H9 (cell line): ENCODE measurements around the gene ARHGAP22. TPM values are rescaled to one million over a fixed set of nuclear protein-coding genes. Genes with fewer than 3 reads are reported as not detected.

Experiments used
- DNase-seq: peaks from one replicate; pipeline ENCODE4 v3.0.0-alpha.2; 2017
- H2AFZ ChIP-seq: one replicate; pipeline ENCODE4 v1.6.1; 2013; ENCODE audit warnings: mild to moderate bottlenecking, low read length, control low read depth, moderate library complexity
- H2AK5ac ChIP-seq: 2 replicates; pipeline ENCODE4 v1.6.1; 2013; ENCODE audit warnings: low read length, control low read depth, mixed read lengths; ENCODE audit not compliant: insufficient read length
- H2BK120ac ChIP-seq: one replicate; pipeline ENCODE4 v1.6.1; 2013; ENCODE audit warnings: low read depth, mild to moderate bottlenecking, low read length, control low read depth, inconsistent platforms; ENCODE audit not compliant: poor library complexity, severe bottlenecking
- H2BK12ac ChIP-seq: 2 replicates; pipeline ENCODE4 v1.6.1; 2013; ENCODE audit warnings: low read length, control low read depth, mixed read lengths, low read depth; ENCODE audit not compliant: insufficient read length
- H2BK15ac ChIP-seq: 2 replicates; pipeline ENCODE4 v1.6.1; 2013; ENCODE audit warnings: low read depth, low read length, control low read depth
- H2BK20ac ChIP-seq: one replicate; pipeline ENCODE4 v1.6.1; 2013; ENCODE audit warnings: low read depth, mild to moderate bottlenecking, low read length, control low read depth, inconsistent platforms; ENCODE audit not compliant: poor library complexity, severe bottlenecking
- H2BK5ac ChIP-seq: 2 replicates; pipeline ENCODE4 v1.6.1; 2013; ENCODE audit warnings: low read length, control low read depth, mixed read lengths; ENCODE audit not compliant: insufficient read length
- H3K14ac ChIP-seq: 2 replicates; pipeline ENCODE4 v1.6.1; 2013; ENCODE audit warnings: low read length, control low read depth; ENCODE audit not compliant: insufficient read depth
- H3K18ac ChIP-seq: 2 replicates; pipeline ENCODE4 v1.6.1; 2013; ENCODE audit warnings: low read depth, mild to moderate bottlenecking, mixed read lengths, low read length, control low read depth; ENCODE audit not compliant: insufficient read length
- H3K23ac ChIP-seq: 2 replicates; pipeline ENCODE4 v1.6.1; 2013; ENCODE audit warnings: low read length, control low read depth, mixed read lengths, low read depth; ENCODE audit not compliant: insufficient read length
- H3K23me2 ChIP-seq: 2 replicates; pipeline ENCODE4 v1.6.1; 2013; ENCODE audit warnings: low read depth, mild to moderate bottlenecking, mixed read lengths, low read length, control low read depth; ENCODE audit not compliant: insufficient read length, poor library complexity, severe bottlenecking
- H3K27ac ChIP-seq: 2 replicates; pipeline ENCODE4 v1.5.1; 2013; ENCODE audit warnings: low read length, control low read depth, mixed read lengths, low read depth; ENCODE audit not compliant: insufficient read length
- H3K27me3 ChIP-seq: 2 replicates; pipeline ENCODE4 v1.6.1; 2013; ENCODE audit warnings: low read length, control low read depth, inconsistent platforms; ENCODE audit not compliant: insufficient read depth
- H3K4ac ChIP-seq: 2 replicates; pipeline ENCODE4 v1.6.1; 2013; ENCODE audit warnings: low read depth, mild to moderate bottlenecking, control low read depth, inconsistent platforms, low read length, moderate library complexity
- H3K4me1 ChIP-seq: 2 replicates; pipeline ENCODE4 v1.6.1; 2013; ENCODE audit warnings: low read length, control low read depth, inconsistent platforms; ENCODE audit not compliant: insufficient read depth
- H3K4me2 ChIP-seq: 2 replicates; pipeline ENCODE4 v1.6.1; 2013; ENCODE audit warnings: low read length, control low read depth, mixed read lengths; ENCODE audit not compliant: insufficient read length, insufficient read depth
- H3K56ac ChIP-seq: 2 replicates; pipeline ENCODE4 v1.6.1; 2013; ENCODE audit warnings: low read depth, mild to moderate bottlenecking, mixed read lengths, low read length, control low read depth; ENCODE audit not compliant: insufficient read length
- H3K79me1 ChIP-seq: 2 replicates; pipeline ENCODE4 v1.6.1; 2013; ENCODE audit warnings: low read depth, mild to moderate bottlenecking, moderate library complexity, low read length, control low read depth, inconsistent platforms; ENCODE audit not compliant: insufficient read depth, poor library complexity, severe bottlenecking
- H3K79me2 ChIP-seq: 2 replicates; pipeline ENCODE4 v1.6.1; 2013; ENCODE audit warnings: low read length, control low read depth, inconsistent platforms; ENCODE audit not compliant: insufficient read depth
- H3K9ac ChIP-seq: 2 replicates; pipeline ENCODE4 v1.6.1; 2013; ENCODE audit warnings: low read length, control low read depth, mixed read lengths; ENCODE audit not compliant: insufficient read length; ENCODE audit errors: extremely low read depth
- H3K9me3 ChIP-seq: one replicate; pipeline ENCODE4 v1.6.1; 2013; ENCODE audit warnings: low read depth, low read length, inconsistent platforms; ENCODE audit not compliant: control insufficient read depth
- H3T11ph ChIP-seq: one replicate; pipeline ENCODE4 v1.6.1; 2013; ENCODE audit warnings: mild to moderate bottlenecking, low read length, control low read depth, inconsistent platforms
- H4K20me1 ChIP-seq: one replicate; pipeline ENCODE4 v1.6.1; 2013; ENCODE audit not compliant: control insufficient read depth, insufficient read length, insufficient read depth
- H4K5ac ChIP-seq: 2 replicates; pipeline ENCODE4 v1.6.1; 2013; ENCODE audit warnings: low read depth, mild to moderate bottlenecking, mixed read lengths, low read length, control low read depth; ENCODE audit not compliant: insufficient read length
- H4K8ac ChIP-seq: replicated peaks from 2 replicates; pipeline ENCODE4 v1.6.1; 2013; ENCODE audit warnings: low read length, control low read depth, mixed read lengths, low read depth; ENCODE audit not compliant: insufficient read length
- H4K91ac ChIP-seq: 2 replicates; pipeline ENCODE4 v1.6.1; 2013; ENCODE audit warnings: low read depth, mild to moderate bottlenecking, moderate library complexity, mixed read lengths, low read length, control low read depth; ENCODE audit not compliant: insufficient read length
- H3K27ac Mint-ChIP-seq, 3 experiments: 2 replicates in 2 of 3; 3 replicates in 1 of 3; pipeline ENCODE4 v1.8.0; 2020 to 2021; ENCODE audit warnings: mixed read lengths in 3 of 3, mild to moderate bottlenecking in 1 of 3, moderate library complexity in 1 of 3
- H3K27me3 Mint-ChIP-seq: 2 replicates; pipeline ENCODE4 v1.8.0; 2021; ENCODE audit warnings: low read depth, mild to moderate bottlenecking, moderate library complexity, mixed read lengths
- H3K36me3 Mint-ChIP-seq, 3 experiments: 2 replicates in 2 of 3; 3 replicates in 1 of 3; pipeline ENCODE4 v1.8.0; 2020 to 2021; ENCODE audit warnings: low read depth in 3 of 3, mixed read lengths in 3 of 3; ENCODE audit not compliant: insufficient read depth in 1 of 3
- H3K4me1 Mint-ChIP-seq, 2 experiments: 2 replicates each; pipeline ENCODE4 v1.8.0; 2020; ENCODE audit warnings: mixed read lengths in 2 of 2
- H3K4me3 Mint-ChIP-seq, 2 experiments: 2 replicates in 1 of 2; 3 replicates in 1 of 2; pipeline ENCODE4 v1.8.0; 2020 to 2021; ENCODE audit warnings: mild to moderate bottlenecking in 2 of 2, mixed read lengths in 2 of 2, moderate library complexity in 1 of 2
- H3K9me3 Mint-ChIP-seq, 2 experiments: 2 replicates in 1 of 2; 3 replicates in 1 of 2; pipeline ENCODE4 v1.8.0; 2020; ENCODE audit warnings: mild to moderate bottlenecking in 2 of 2, mixed read lengths in 2 of 2, moderate library complexity in 1 of 2
- CTCF ChIP-seq: fragments of 200-600 bp; sonication (generic); conservative IDR thresholded peaks from 3 replicates; pipeline ENCODE4 v1.8.0; 2021; ENCODE audit warnings: antibody characterized with exemption, mild to moderate bottlenecking
- WGBS: extraction: QIAGEN DNeasy Blood & Tissue Kit; methylation state at CpG from one replicate; pipeline ENCODE4 v1.1.7; 2013; ENCODE audit warnings: missing lambda C conversion rate, low lambda C conversion rate, mixed read lengths; ENCODE audit not compliant: insufficient read length; ENCODE audit errors: extremely low coverage; 5-methylcytosine and 5-hydroxymethylcytosine counted together
- total RNA-seq: library from RNA; stranded (reverse); gene quantifications from 2 replicates; pipeline ENCODE4 v1.2.1, GENCODE V29; 2021

The ARHGAP22 gene
- total RNA-seq, 1 experiment from 2014 or later: 7.4 TPM

DNA sequence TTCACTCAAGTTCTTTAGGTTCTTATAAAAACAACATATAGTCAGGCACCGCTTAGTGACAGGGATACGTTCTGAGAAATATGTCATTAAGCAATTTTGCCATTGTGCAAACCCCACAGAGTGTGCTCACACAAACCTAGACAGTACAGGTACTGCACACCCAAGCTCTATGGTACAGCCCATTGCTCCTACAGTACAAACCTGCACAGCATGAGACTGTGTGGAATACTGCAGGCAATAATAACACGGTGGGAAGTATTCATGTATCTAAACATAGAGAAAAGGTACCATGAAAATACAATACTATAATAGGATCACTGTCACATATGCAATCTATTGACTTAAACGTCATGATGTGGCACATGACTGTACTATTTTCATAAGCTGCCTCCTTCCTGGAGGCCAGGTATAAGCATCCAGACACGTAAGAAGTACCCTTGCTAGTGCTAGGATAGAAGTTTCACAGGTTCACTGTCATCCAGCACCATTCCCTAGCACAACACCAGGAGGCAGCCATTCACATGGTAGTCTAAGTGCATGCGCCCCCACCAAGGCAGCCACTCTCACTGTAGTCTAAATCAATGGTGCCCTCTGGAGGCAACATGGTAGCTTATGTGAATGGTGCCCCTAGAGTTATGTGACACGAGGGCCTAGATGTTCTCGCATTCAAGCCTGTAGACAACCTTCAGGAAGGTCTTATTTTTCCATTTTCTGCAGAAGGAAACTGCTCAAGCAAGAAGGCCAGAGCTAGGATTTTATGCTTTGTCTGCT, 98.5 kb downstream of the ARHGAP22 start:
- no peak overlapping the region for H3K4me2 ChIP-seq
- H2BK15ac ChIP-seq: no peak overlapping the region
- no peaks in the 10 kb centered on the region for H4K20me1 ChIP-seq
- no peak overlapping the region for H4K91ac ChIP-seq
- H4K8ac ChIP-seq: no peak overlapping the region
- no peak overlapping the region for H2BK20ac ChIP-seq
- no peak overlapping the region for H3K56ac ChIP-seq
- H3K4ac ChIP-seq: no peak overlapping the region
- no peak overlapping the region for H2BK5ac ChIP-seq
- H3K14ac ChIP-seq: no peak overlapping the region
- H3K18ac ChIP-seq: no peak overlapping the region
- no CpG with 5 or more reads among the region's 8 CpGs for WGBS
- no peaks in the 10 kb centered on the region for H3K36me3 Mint-ChIP-seq
- H3K23ac ChIP-seq: no peak overlapping the region
- H2BK12ac ChIP-seq: no peak overlapping the region
- H2BK120ac ChIP-seq: no peak overlapping the region
- no peaks in the 10 kb centered on the region; the same call in 1 of the 2 replicates for H3K4me1 ChIP-seq
- H2AK5ac ChIP-seq: no peak overlapping the region
- H3K27ac Mint-ChIP-seq: peak overlapping the region in 1 of 3 experiments; percentile 87; a peak in 3 of 7 replicates
- H3K23me2 ChIP-seq: no peaks in the 10 kb centered on the region
- no peak overlapping the region for H4K5ac ChIP-seq
- no peak overlapping the region for H2AFZ ChIP-seq
- no peaks in the 10 kb centered on the region; the same call in 1 of the 2 replicates for H3K27me3 ChIP-seq
- no peak overlapping the region for H3K27ac ChIP-seq
- no peaks in the 10 kb centered on the region for H3K9me3 ChIP-seq
- H3K9ac ChIP-seq: no peak overlapping the region
- no peak overlapping the region for H3T11ph ChIP-seq
- DNase-seq: peak; percentile 31
- TF ChIP-seq CTCF: peak; percentile 37; the same call in 2 of the 3 replicates
- no peaks in the 10 kb centered on the region; the same call in 1 of the 2 replicates for H3K79me2 ChIP-seq
- H3K79me1 ChIP-seq: no peaks in the 10 kb centered on the region
- H3K9me3 Mint-ChIP-seq: no peaks in the 10 kb centered on the region
- H3K4me3 Mint-ChIP-seq: no peak overlapping the region; a peak in 1 of 5 replicates
- H3K27me3 Mint-ChIP-seq: no peaks in the 10 kb centered on the region
- peaks cover 13 to 29% of the 10 kb centered on the region in 2 experiments for H3K4me1 Mint-ChIP-seq
